HepG2 (cell line): ENCODE data around the gene EEIG1. TPM values are rescaled to one million over a fixed set of nuclear protein-coding genes. Genes with fewer than 3 reads are reported as not detected.

ENCODE experiments used
- ATAC-seq: fragments of 200-7000 bp; cut with Tn5 transposase; 3 replicates; pipeline ENCODE4 v1.9.1; 2020; ENCODE audit warnings: mild to moderate bottlenecking, moderate library complexity
- BruUV-seq: library from RNA; stranded (reverse); fragments of 400-500 nt; replicated peaks from 2 replicates; lab custom pipeline; 2021; lab: Mats Ljungman, UMichigan
- CTCF ChIA-PET: fragments of 300-600 bp; formaldehyde crosslinking; extraction: SDS; loops from one replicate; lab custom pipeline; 2021; ENCODE audit warnings: low total read pairs, inconsistent platforms, low intra/inter-chr PET ratio; lab: Yijun Ruan, JAX
- POLR2A ChIA-PET: fragments of 350-600 bp; sonication (Branson Sonifier 250); formaldehyde crosslinking; loops from one replicate; lab custom pipeline; 2020; ENCODE audit warnings: antibody characterized with exemption, inconsistent platforms; lab: Yijun Ruan, JAX
- DNase-seq: peaks from one replicate; pipeline ENCODE4 v3.0.0-alpha.2; 2015; ENCODE audit warnings: low spot score
- FAIRE-seq: peaks from 3 replicates; lab custom pipeline; 2011; peaks lifted over from hg19 to GRCh38; lab: Jason Lieb, UNC
- H2AFZ ChIP-seq: one replicate; pipeline ENCODE4 v1.6.1; 2011; ENCODE audit warnings: low read length, inconsistent platforms
- H3K27ac ChIP-seq: fragments of 300-600 bp; 3 replicates; pipeline ENCODE4 v1.8.0; 2011; ENCODE audit warnings: mixed run types, mild to moderate bottlenecking, mixed read lengths, low read length, inconsistent platforms; ENCODE audit not compliant: insufficient read depth; ENCODE audit errors: extremely low read length
- H3K27me3 ChIP-seq, 2 experiments: fragments of 200-600 bp in 1 of 2; 2 replicates in 1 of 2; 3 replicates in 1 of 2; pipeline versions ENCODE4 v1.6.0 to v1.8.0; 2011; ENCODE audit warnings: low read length in 2 of 2, mild to moderate bottlenecking in 2 of 2, moderate library complexity in 2 of 2, inconsistent platforms in 1 of 2; ENCODE audit not compliant: insufficient read depth in 2 of 2, control insufficient read depth in 1 of 2
- H3K36me3 ChIP-seq, 2 experiments: fragments of 200-600 bp in 1 of 2; replicated peaks in 1 of 2; 2 replicates in 1 of 2; 3 replicates in 1 of 2; pipeline versions ENCODE4 v1.5.1 to v1.8.0; 2011; ENCODE audit warnings: low read length in 2 of 2, inconsistent platforms in 1 of 2; ENCODE audit not compliant: insufficient read depth in 2 of 2, control insufficient read depth in 1 of 2
- H3K4me1 ChIP-seq: 2 replicates; pipeline ENCODE4 v1.5.1; 2012; ENCODE audit warnings: low read length, inconsistent platforms; ENCODE audit not compliant: insufficient read depth
- H3K4me2 ChIP-seq: 2 replicates; pipeline ENCODE4 v1.6.0; 2011; ENCODE audit warnings: low read depth, low read length, inconsistent platforms
- H3K4me3 ChIP-seq, 3 experiments: fragments of 200-600 bp in 1 of 3; sonication (generic), shearing (Covaris generic) in 1 of 3; replicated peaks in 1 of 3; 2 replicates each; pipeline ENCODE4 v1.5.1; 2011 to 2016; ENCODE audit warnings: low read length in 3 of 3, inconsistent platforms in 2 of 3, low read depth in 2 of 3, mild to moderate bottlenecking in 2 of 3, control low read depth in 1 of 3, mixed read lengths in 1 of 3; ENCODE audit not compliant: insufficient read depth in 1 of 3
- H3K79me2 ChIP-seq: one replicate; pipeline ENCODE4 v1.6.1; 2011; ENCODE audit warnings: low read length, inconsistent platforms; ENCODE audit not compliant: insufficient read depth
- H3K9ac ChIP-seq: 2 replicates; pipeline ENCODE4 v1.6.0; 2011; ENCODE audit warnings: mild to moderate bottlenecking, low read depth, low read length, inconsistent platforms; ENCODE audit not compliant: insufficient read depth
- H3K9me3 ChIP-seq: 2 replicates; pipeline ENCODE4 v1.5.1; 2012; ENCODE audit warnings: mild to moderate bottlenecking, low read length
- H4K20me1 ChIP-seq: 2 replicates; pipeline ENCODE4 v1.6.0; 2011; ENCODE audit warnings: inconsistent platforms, mild to moderate bottlenecking, low read length, moderate library complexity; ENCODE audit not compliant: insufficient read depth
- CREM ChIP-seq, 2 experiments: sonication (generic) in 1 of 2; formaldehyde crosslinking in 1 of 2; IDR thresholded peaks; 2 replicates each; pipeline versions ENCODE4 v1.4.0 to v1.6.1; 2016 to 2020; ENCODE audit warnings: antibody characterized with exemption in 1 of 2, mild to moderate bottlenecking in 1 of 2, missing genetic modification reagents in 1 of 2
- KDM2A ChIP-seq: sonication (generic); formaldehyde crosslinking; IDR thresholded peaks from 2 replicates; pipeline ENCODE4 v1.4.0; 2020; ENCODE audit warnings: low read depth, missing genetic modification reagents, borderline replicate concordance
- KDM6A ChIP-seq: IDR thresholded peaks from 2 replicates; pipeline ENCODE4 v1.6.1; 2016; ENCODE audit warnings: low read depth
- KLF15 ChIP-seq: sonication (generic); formaldehyde crosslinking; IDR thresholded peaks from 2 replicates; pipeline ENCODE4 v1.8.1; 2023; ENCODE audit warnings: borderline replicate concordance, mild to moderate bottlenecking, inconsistent platforms, missing genetic modification reagents, mixed read lengths
- MAFF ChIP-seq: IDR thresholded peaks from 2 replicates; pipeline ENCODE4 v1.6.1; 2011; ENCODE audit warnings: low read depth, low read length, improper control_type of control experiment
- MBNL3 ChIP-seq: fragments of 250-450 bp; sonication (Bioruptor Pico); conservative IDR thresholded peaks from 2 replicates; pipeline ENCODE4 v1.8.0; 2022; ENCODE audit warnings: mild to moderate bottlenecking, inconsistent platforms
- MTA1 ChIP-seq: sonication (generic); formaldehyde crosslinking; IDR thresholded peaks from 2 replicates; pipeline ENCODE4 v1.4.0; 2020; ENCODE audit warnings: missing genetic modification reagents, mild to moderate bottlenecking, borderline replicate concordance
- MZF1 ChIP-seq: sonication (generic); formaldehyde crosslinking; IDR thresholded peaks from 2 replicates; pipeline ENCODE4 v1.8.1; 2023; ENCODE audit warnings: mild to moderate bottlenecking, missing genetic modification reagents, borderline replicate concordance
- NR3C1 ChIP-seq: sonication (generic); formaldehyde crosslinking; IDR thresholded peaks from 2 replicates; pipeline ENCODE4 v1.4.0; 2020; ENCODE audit warnings: missing genetic modification reagents
- RXRA ChIP-seq: sonication (generic); formaldehyde crosslinking; IDR thresholded peaks from 2 replicates; pipeline ENCODE4 v1.5.1; 2020; ENCODE audit warnings: missing genetic modification reagents
- SOX6 ChIP-seq, 2 experiments: fragments of 450-650 bp in 1 of 2; sonication (generic) in 1 of 2; formaldehyde crosslinking in 1 of 2; IDR thresholded peaks; 2 replicates each; pipeline versions ENCODE4 v1.4.0 to v1.6.1; 2017 to 2020; ENCODE audit warnings: antibody characterized with exemption in 1 of 2, mild to moderate bottlenecking in 1 of 2, missing genetic modification reagents in 1 of 2
- SP5 ChIP-seq: IDR thresholded peaks from 2 replicates; pipeline ENCODE4 v1.6.1; 2016; ENCODE audit warnings: low read depth, borderline replicate concordance
- TOPORS ChIP-seq: sonication (generic); formaldehyde crosslinking; IDR thresholded peaks from 2 replicates; pipeline ENCODE4 v1.8.0; 2023; ENCODE audit warnings: mild to moderate bottlenecking, missing genetic modification reagents
- ZSCAN22 ChIP-seq: sonication (generic); formaldehyde crosslinking; IDR thresholded peaks from 2 replicates; pipeline ENCODE4 v1.4.0; 2020; ENCODE audit warnings: mild to moderate bottlenecking, missing genetic modification reagents
- WGBS: methylation state at CpG from one replicate; pipeline ENCODE4 v1.1.6; 2017; ENCODE audit warnings: low lambda C conversion rate; 5-methylcytosine and 5-hydroxymethylcytosine counted together
- in situ Hi-C: cut with HindIII; loops from 2 replicates; pipeline ENCODE4 v1.10.0; 2017; ENCODE audit warnings: low pct_unique_long_range_greater_than_20kb; ENCODE audit not compliant: extremely low pct_ligation_motif_present
- intact Hi-C: fragments of 100-400 bp; cut with micrococcal nuclease; formaldehyde crosslinking; loops from one replicate; pipeline ENCODE4 v1.10.0; 2022; ENCODE audit not compliant: unreplicated experiment
- polyA plus RNA-seq, 8 experiments: library from polyadenylated mRNA; depleted of rRNA in 3 of 8; stranded (reverse) in 7 of 8; unstranded in 1 of 8; fragments of >200 nt; fragmentation: Illumina TruSeq in 4 of 8; extraction: Trizol in 4 of 8; gene quantifications; 2 replicates each; pipeline versions ENCODE4 v1.2.1 to v1.2.3, GENCODE V29; 2011 to 2016; ENCODE audit warnings: low read depth in 4 of 8, missing spikeins in 1 of 8, mixed read lengths in 1 of 8; ENCODE audit not compliant: insufficient read depth in 1 of 8
- total RNA-seq, 5 experiments: library from RNA; depleted of rRNA; stranded (reverse); fragments of >200 nt; fragmentation: Illumina TruSeq; extraction: Trizol; gene quantifications; 2 replicates each; pipeline ENCODE4 v1.2.3, GENCODE V29; 2016; ENCODE audit warnings: low read depth in 1 of 5
- TF ChIP-seq, protein P1 (sequence below): sonication (generic); formaldehyde crosslinking; IDR thresholded peaks from 2 replicates; pipeline ENCODE4 v1.8.1; 2023; ENCODE audit warnings: mild to moderate bottlenecking, missing genetic modification reagents, borderline replicate concordance
- TF ChIP-seq, protein P2 (sequence below): IDR thresholded peaks from 2 replicates; pipeline ENCODE4 v1.6.1; 2018; ENCODE audit warnings: missing genetic modification reagents, mild to moderate bottlenecking, missing compliant biosample characterization
- TF ChIP-seq, protein P3 (sequence below): sonication (generic); formaldehyde crosslinking; IDR thresholded peaks from 2 replicates; pipeline ENCODE4 v1.8.0; 2022; ENCODE audit warnings: mild to moderate bottlenecking, missing genetic modification reagents, borderline replicate concordance
- TF ChIP-seq, protein P4 (sequence below): sonication (generic); formaldehyde crosslinking; IDR thresholded peaks from 2 replicates; pipeline ENCODE4 v1.4.0; 2020; ENCODE audit warnings: missing genetic modification reagents, borderline replicate concordance

The EEIG1 gene
- total and polyA plus RNA-seq, 2 of the 13 experiments (the other 11 are each of a cell fraction or from before 2014, with no cell fraction given) = 16.6 to 25.2 TPM

DNA sequence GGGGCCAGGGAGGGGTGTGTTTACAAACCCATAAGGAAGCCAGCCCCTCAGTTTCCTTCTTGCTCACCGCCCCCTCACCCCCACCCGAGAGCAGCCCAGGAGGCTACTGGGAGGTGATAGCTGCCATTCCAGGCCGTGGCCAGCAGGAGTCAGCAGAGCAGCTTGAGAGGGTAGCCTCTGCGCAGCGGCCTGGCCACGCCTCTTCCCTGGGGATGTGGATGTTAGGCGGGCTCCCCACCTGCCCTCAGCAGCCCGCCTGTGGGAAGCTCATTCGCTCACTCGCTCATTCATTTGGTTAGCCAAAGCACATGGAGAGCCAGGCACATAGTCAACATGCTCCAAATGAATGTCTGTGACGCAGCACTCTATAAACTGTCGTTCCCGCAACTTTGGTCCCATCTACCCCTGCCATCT lies 37.1 kb downstream of the EEIG1 start (continued):
- 0 out of 2 replicates have a peak, but pooled peaks have one; percentile 33 for TF ChIP-seq SP5

DNA sequence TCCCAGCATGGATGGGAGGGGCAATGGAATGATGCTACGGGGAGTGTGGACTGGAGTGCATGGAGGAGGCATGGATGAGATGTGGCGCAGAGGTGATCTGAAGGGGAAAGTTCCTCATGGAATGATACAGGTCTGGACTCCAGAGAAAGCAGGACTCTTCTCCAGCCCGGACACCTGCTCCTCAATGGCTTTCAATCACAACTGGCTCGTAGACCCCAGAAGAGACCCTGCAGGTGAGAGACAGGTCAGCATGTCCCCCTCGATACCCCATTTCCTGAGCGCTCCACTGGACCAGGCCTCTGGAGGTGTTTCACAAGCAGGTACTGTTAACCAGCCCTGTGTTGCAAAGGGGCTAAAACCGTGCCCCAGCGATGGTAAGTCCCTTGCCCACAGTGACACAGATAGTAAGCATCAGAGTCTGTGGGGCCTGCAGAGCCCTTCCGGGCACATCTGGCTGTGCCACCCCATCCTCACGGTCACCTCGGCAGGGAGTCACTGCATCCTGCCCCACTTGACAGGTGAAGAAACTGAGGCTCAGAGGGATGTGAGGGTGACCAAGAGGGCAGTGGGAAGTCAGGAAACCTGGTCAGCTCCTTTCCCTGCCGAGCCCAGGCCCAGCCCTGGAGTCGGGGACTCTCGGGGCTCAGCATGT lies 37.7 kb downstream of the EEIG1 start:
- POLR2A ChIA-PET = interaction anchor here (1.0 to 1.9 kb wide), 3 partner anchors 9 to 38 kb away, joined by 3 to 6 read pairs (median 3); no protein-coding TSS in a partner anchor
- WGBS = 96% methylated on average over 9 of the region's 14 CpGs
- Histone ChIP-seq H3K4me1 (peaks cover 43% of the 10 kb centered on the region), H3K4me2 (no peak overlapping the region), H3K79me2 (peaks cover 22% of the 10 kb centered on the region), H3K27me3 (no peaks in the 10 kb centered on the region), H3K27ac (no peak overlapping the region), H2AFZ (no peak overlapping the region), H3K9me3 (no peaks in the 10 kb centered on the region), H3K36me3 (peaks cover 21 to 58% of the 10 kb centered on the region in 2 experiments; a peak in 4 of 5 replicates), H4K20me1 (peaks cover 7% of the 10 kb centered on the region), H3K9ac (no peak overlapping the region), H3K4me3 (no peak overlapping the region)
- ATAC-seq (no peak), DNase-seq (no peak), FAIRE-seq (no peak)
- intact Hi-C loops = loop anchor here (2.0 to 10.0 kb wide), 3 partner anchors 34 to 172 kb away; no protein-coding TSS in a partner anchor
- in situ Hi-C loops = no loop called here
- BruUV-seq = no TSS peak
- CTCF ChIA-PET = interaction anchor here (1.1 to 2.9 kb wide), 4 partner anchors 9 to 92 kb away, joined by 3 to 28 read pairs (median 7); no protein-coding TSS in a partner anchor
- TF ChIP-seq ZSCAN22 (CRISPR knock-in tag) (no peak), KDM6A (CRISPR knock-in tag) (no peak), CREM (IDR thresholded peaks at IDR 0.05) (no peak), CREM (CRISPR knock-in tag; IDR thresholded peaks at IDR 0.05) (no peak), RXRA (no peak), SOX6 (IDR thresholded peaks at IDR 0.05) (no peak), SOX6 (CRISPR knock-in tag; IDR thresholded peaks at IDR 0.05) (no peak), KLF15 (CRISPR knock-in tag) (no peak), MAFF (no peak), TOPORS (no peak), KDM2A (CRISPR knock-in tag) (no peak; the same call in 1 of the 2 replicates), MTA1 (CRISPR knock-in tag) (no peak), MBNL3 (no peak), NR3C1 (CRISPR knock-in tag) (no peak), MZF1 (0 out of 2 replicates have a peak, but pooled peaks have one; percentile 3)
- TF ChIP-seq, protein P1, sequence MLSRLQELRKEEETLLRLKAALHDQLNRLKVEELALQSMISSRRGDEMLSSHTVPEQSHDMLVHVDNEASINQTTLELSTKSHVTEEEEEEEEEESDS = no peak
- TF ChIP-seq, protein P2, sequence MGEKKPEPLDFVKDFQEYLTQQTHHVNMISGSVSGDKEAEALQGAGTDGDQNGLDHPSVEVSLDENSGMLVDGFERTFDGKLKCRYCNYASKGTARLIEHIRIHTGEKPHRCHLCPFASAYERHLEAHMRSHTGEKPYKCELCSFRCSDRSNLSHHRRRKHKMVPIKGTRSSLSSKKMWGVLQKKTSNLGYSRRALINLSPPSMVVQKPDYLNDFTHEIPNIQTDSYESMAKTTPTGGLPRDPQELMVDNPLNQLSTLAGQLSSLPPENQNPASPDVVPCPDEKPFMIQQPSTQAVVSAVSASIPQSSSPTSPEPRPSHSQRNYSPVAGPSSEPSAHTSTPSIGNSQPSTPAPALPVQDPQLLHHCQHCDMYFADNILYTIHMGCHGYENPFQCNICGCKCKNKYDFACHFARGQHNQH (CRISPR knock-in tag) = no peak
- TF ChIP-seq, protein P3, sequence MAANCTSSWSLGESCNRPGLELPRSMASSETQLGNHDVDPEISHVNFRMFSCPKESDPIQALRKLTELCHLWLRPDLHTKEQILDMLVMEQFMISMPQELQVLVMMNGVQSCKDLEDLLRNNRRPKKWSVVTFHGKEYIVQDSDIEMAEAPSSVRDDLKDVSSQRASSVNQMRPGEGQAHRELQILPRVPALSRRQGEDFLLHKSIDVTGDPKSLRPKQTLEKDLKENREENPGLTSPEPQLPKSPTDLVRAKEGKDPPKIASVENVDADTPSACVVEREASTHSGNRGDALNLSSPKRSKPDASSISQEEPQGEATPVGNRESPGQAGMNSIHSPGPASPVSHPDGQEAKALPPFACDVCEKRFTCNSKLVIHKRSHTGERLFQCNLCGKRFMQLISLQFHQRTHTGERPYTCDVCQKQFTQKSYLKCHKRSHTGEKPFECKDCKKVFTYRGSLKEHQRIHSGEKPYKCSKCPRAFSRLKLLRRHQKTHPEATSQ (CRISPR knock-in tag) = no peak
- TF ChIP-seq, protein P4, sequence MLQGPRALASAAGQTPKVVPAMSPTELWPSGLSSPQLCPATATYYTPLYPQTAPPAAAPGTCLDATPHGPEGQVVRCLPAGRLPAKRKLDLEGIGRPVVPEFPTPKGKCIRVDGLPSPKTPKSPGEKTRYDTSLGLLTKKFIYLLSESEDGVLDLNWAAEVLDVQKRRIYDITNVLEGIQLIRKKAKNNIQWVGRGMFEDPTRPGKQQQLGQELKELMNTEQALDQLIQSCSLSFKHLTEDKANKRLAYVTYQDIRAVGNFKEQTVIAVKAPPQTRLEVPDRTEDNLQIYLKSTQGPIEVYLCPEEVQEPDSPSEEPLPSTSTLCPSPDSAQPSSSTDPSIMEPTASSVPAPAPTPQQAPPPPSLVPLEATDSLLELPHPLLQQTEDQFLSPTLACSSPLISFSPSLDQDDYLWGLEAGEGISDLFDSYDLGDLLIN (CRISPR knock-in tag) = no peak
